ENCODE measurements around the gene TOR2A.

TOR2A gene

DNA sequence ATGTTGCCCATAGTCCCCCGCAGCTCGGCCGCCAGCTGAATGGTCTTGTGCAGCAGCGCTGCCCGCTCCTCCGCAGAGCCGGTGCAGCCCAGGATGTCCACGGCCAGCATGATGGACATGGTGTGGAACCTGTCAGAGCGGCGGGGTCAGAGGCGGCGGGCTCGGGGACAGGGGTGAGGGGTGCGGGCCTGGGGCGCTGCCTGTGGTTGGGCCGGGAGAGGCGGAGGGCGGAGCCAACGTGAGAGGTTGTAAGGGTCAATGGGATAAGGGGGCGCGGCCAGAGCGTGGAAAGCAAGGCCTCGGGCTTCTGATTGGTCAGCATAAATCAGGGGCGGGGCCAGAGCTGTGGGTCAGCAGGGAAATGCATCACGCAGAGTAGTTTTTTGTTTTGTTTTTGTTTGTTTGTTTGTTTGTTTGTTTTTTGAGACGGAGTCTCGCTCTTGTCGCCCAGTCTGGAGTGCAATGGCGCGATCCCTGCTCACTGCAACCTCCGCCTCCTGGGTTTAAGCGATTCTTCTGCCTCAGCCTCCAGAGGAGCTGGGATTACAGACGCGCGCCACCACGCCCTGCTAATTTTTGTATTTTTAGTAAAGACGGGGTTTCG lies 6.8 kb upstream of the TOR2A start:
- no peak for DNase-seq

DNA sequence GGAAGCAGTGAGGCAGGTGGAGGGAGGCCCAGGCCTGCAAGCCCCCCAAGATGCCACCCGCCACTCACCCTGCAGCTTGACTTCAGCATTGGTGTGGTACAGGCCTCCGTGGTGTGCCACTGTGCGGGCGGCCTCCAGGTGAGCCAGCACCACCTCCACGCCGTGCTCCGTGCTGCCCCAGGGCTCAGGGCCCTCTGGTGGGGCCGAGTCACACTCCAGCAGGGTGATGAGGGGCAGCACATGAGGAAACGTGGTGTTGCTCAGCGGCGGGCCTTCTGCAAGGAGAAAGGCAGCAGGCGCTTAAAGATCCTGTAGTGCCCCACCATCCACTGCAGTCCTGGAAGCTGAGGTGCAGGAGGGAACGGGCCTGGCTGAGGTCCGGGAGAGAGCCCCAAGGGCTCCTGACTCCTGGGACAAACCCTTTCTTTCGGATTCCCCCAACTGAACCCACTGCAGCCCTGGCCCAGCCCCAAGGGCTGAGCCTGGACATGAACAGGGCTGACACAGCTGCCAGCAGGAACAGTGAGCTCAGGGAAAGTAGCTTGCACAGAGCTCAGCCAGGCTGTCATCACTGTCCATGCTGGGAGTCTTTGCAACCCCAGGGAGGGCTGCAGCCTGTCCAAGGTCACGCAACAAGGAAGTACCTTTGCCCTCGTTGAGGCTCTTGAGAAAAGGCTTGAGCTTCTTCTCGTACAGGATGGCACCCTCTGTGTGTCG lies 4.7 kb upstream of the TOR2A start:
- DNase-seq, result no peak

DNA sequence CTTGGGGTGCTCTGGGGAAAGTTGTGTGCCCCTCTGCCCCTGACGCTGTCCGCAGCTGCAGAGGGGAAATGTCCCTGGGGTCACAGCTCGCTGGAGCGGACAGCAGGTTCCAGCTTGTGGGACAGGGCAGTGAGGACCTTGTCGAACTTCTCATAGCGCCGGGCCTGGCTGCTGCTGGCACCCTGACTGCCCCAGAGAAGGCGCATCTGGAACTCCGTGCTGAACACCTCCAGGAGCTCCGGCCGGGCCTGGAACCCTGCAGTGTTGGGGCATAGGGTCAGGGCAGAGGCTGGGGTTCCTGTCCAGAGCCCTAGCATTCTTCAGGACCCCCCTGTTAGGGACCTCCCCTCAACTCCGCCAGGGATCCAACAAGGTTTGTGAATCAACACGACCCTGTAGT lies 3.6 kb upstream of the TOR2A start:
- DNase-seq, result no peak

DNA sequence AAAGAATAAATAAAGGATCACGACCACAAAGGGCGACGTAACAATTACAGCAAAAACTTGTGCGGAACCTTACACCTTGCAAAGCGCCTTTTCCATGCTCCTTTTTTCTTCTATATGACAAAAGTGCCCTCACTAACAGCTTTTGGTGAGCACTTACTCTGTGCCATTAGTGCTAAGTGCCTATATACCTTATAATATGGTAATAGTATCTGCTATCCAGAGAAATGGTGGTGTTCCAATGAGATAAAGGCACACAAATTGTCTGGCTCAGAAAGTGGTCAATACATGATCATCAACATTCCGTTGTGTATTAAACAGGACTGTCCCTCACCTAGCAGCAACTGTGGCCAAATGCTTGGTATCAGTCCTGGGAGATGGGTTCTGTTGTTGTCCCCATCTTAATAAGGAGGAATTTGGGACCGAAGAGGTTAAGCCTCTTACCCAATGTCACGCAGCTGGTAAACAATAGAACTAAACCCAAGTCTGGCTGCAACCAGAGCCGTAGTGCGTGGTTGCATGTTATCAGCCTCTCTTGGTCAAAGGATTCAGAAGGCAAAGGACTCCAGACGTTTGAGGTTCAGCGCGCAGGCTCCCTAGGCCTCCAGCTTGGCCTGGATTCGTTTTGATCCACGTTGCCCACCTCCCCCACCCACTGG lies 564 bp upstream of the TOR2A start:
- no peak for DNase-seq

DNA sequence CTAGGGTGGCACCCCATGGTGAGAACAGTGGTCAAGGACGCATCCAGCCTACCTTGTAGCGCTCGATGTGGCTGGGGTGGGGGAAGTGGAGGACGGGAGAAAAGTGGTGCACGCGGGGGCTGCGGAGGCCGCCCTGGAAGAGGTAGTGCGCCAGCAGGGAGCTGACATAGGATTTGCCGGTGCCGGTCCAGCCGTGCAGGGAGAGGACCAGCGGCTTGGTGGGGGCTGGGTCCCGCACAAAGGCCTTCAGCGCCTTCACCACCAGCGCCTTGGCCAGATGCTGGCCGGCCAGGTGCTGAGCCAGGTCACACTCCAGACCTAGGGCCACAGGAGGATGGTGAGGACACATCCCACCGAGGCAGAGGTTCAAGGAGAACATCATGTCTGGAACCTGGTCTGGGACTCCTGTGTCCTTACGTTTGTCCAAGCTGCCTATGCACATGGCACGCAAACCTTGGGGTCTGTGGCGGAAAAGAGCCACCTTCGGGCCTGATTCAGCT lies 797 bp downstream of the TOR2A start:
- DNase-seq, result no peak

DNA sequence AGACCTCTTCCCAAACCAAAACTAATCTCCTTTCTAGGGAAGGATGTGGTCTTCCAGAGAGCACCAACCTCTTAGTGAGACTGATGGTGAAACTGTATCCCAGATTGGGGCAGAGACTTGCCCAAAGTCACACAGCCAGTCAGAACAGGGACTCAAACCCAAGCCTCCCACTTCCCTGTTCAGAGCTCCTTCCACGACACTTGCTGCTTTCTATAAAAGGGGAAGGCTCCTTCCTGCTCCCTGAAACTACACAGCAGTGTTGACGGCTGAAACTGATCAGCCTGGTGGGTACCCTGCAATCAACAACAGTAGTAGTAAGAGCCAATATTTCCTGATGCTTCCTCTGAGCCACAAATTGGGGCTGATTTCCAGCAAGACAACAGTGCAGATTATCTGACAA lies 1.5 kb downstream of the TOR2A start:
- no peak for DNase-seq

DNA sequence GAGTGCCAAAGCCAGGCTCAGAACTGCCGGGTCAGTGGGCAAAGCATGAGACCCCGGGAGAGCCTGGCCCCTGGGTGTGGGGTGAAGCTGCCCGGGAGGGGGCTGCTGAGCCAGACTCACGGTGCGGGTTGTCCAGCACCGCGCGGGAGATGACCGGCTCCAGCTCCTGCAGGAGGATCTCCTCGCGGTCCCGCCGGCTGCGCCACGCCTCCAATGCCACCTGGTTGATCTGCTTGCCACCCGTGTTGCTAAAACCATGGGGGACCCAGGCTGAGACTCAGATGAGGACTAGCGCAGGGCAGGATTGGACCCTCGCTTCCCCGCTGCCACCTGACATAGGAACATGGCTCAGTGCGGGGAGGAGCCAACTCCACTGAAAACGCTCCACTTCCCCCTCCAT lies 2.6 kb downstream of the TOR2A start:
- no peak for DNase-seq

DNA sequence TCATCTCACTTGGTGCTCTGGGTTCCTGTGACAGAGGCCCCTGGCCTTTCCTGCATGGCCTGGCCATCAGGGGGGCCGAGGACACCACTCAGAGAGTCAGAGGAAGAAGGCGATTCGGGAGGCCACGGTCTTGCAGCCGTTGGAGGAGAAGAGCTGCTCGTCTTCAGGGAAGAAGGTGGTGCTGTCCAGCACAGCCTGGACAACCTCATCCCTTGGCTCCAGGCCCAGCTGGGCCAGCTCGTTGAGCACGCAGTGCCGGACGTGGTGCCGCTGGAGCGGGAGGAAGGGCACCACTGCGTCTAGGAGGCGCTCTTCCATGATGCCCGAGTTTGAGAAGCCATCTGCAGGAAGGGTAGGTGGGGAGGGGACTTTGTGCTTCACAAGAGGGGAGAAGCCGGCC lies 3.2 kb downstream of the TOR2A start:
- DNase-seq, result no peak

DNA sequence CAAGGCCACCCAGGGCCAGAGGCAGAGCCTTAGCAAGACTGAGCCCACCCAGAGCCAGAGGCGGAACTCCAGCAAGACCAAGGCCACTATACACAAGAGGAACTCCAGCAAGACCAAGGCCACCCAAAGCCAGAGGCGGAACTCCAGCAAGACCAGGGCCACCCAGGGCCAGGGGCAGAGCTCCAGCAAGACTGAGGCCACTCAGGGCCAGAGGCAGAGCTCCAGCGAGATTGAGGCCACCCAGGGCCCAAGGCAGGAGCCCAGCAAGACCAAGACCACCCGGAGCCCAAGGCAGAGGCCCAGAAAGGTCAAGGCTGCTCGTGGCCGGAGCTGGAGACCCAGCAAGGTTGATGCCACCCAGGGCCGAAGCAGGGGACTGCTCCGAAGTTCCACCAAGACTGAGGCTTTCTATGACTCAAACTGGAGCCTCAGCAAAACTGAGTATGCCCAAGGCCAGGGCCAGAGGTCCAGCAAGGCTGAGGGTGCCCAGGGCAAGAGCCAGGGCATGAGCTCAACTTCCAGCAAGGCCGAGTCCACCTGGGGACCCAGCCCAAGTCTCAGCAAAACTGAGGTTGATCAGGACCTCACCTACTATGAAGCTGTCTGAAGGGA lies 4.2 kb downstream of the TOR2A start:
- no peak for DNase-seq

DNA sequence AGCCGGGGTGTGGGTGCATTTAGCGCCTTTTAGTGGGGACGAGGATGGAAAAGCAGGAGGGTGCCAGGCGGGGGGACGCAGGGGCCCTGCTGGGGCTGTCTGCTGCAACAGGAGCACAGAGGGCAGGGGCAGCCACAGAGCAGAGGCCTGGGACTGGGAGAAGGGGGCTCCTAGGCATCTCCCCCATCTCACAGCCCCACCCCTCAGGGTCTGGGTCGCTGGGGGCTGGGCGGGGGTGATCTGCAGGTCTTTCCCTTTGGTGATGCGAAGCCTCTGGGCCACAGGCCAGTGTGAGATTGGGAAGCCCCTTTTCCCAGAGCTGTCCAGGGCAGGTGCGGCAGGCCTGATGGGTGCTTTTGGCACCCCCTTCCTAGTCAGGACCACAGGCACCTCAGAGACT lies 4.8 kb downstream of the TOR2A start:
- DNase-seq, result no peak

DNA sequence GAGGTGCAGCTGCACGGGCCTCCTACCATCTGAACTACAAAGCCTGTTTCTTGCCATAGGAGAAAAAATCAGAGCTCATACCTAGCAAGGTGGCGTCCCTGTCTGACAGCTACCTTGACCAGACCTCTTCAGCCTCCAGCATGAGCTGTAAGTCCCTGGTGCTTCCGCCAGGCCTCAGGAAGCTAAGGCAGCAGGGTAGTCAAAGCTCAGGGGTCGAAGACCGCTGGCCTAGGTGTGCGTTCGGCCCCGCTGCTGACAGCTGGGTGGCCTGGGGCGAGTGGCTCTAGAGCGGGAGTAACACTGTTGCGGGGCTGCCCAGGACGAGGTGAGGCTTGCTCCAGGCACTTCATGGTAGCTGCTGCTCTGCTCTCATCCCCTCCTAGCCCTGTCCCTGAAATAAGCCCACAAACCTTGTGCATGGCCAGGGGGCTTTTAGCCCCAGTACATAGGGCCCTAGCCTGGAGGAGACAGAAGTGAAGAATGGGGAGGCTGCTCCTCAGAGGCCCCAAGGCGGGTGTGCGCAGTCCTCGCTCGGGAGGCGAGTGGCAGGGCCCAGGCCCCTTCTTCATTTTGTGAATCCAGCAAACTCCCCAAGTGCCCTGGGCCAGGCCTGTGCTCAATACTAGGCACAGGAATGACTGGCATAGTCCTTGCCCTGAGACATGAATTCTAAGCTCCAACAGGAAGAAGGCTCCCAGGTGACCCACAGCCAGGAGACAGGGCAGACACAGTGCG lies 5.4 kb downstream of the TOR2A start:
- DNase-seq, result no peak

DNA sequence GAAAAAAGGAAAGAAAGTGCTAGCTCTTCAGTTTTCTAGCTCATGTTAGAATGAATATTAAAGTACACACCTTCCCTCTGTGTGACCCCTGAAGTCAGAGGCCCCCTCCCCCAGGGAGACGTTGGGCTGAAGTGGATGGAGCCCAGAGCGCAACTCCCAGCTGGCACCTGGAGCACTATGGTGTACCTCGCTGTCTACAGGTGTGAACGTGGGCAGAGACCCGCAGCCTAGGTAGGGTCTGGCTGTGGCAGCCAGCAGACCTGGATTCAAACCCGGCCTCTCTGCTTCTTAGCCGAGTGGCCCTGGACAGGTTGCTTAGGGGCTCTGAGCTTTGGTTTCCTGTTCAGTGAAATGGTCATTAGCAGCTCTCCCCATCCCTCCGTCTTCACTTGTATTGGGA lies 6.3 kb downstream of the TOR2A start:
- no peak for DNase-seq

DNA sequence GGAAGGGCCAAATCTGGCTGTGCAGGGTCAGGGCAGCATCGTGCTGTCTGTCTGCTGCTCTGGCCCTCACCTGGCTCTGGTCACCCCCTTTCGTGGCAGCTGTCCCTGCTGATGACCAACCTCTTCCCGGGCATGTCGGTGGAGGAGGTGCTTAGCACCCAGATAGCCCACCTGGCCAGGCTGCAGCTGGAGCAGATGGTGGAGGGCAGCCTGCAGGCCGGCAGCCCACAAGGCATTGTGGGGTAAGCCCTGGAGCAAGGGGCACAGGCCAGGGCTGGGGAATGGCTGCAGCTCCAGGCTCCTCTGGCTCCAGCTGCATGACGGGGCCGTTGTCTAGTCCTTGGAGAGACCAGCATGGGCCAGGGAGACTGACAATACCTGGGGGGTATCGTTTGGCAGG lies 8.2 kb downstream of the TOR2A start:
- no peak for DNase-seq

DNA sequence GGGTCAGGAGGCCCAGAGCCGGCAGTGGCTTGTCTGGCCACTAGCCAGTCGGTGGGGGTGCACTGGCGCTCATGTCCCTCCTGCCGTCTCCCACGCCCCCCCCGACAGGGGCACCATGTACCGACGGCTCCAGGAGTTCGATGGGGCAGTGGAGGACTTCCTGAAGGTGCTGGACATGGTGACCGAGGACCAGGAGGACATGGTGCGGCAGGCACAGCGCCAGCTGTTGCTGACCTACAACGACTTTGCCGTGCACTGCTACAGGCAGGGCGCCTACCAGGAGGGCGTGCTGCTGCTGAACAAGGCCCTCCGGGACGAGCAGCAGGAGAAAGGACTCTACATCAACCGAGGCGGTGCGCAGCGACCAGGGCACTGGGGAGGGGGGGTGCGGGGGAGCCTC lies 11.1 kb downstream of the TOR2A start:
- no peak for DNase-seq

DNA sequence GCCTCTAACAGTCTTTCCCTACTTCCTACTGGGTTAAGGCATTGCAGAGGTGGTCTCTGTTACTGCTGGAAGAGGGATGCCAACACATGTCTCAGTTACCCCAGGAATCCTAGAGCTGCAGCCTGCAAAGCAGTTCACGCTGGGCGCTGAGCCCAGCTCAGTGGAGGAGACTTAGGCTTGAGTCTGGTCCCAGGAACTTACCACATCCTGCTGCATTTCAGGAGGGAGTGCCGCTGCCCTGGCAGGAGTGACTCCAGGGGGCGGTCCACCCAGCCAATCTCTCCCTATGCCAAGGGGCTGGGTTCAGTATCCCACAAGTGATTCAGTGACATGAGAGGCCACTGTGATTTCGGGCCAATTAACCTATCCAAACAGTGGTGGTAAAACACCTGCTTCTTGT lies 11.7 kb downstream of the TOR2A start:
- DNase-seq, result no peak

DNA sequence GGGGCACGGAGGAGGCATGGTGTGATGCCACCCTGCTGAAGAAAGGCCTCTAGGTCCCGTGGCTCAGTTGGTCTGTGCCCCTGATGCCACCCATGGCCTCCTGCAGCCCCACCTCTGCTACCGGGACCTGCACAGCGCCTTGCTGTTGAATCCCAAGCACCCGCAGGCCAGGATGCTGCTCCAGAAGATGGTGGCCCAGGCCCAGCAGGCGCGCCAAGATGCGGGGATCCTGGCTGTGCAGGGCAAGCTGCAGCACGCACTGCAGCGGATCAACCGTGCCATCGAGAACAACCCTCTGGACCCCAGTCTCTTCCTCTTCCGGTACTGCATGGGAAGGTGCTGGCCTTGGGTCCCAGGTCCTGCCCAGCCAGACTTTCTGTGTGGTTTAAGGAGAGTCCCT lies 12.1 kb downstream of the TOR2A start:
- DNase-seq, result no peak

DNA sequence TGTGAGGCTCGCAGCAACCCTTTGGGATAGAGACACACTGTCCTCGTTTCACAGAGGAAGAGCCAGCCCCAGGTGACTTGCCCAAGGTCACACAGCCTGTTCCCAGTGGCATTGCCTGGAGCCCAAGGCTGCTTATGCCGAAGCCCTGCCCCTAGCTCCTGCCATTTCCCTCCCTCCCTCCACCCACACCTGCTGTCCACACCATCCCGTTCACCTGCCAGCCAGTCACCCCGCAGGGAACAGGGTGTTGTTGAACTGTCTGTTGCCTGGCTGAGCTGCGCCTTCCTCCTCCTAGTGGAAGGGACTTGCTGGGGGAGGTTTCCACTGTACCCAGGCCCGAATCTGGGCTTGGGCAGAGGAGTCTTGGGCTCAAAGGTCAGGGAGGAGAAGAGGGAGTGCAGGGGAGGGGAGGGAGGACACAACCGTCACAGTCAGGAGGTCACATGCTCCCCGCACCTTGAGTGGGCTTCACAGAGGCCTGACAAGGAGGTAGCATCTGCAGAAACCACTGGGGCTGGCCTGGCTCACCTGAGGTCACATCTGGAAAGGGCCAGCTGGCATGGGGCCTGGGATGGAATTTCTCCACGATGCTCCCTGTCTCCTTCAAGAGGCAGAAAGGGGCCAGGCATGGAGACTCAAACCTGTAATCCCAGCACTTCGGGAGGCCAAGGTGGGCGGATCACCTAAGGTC lies 12.9 kb downstream of the TOR2A start:
- DNase-seq, result no peak

DNA sequence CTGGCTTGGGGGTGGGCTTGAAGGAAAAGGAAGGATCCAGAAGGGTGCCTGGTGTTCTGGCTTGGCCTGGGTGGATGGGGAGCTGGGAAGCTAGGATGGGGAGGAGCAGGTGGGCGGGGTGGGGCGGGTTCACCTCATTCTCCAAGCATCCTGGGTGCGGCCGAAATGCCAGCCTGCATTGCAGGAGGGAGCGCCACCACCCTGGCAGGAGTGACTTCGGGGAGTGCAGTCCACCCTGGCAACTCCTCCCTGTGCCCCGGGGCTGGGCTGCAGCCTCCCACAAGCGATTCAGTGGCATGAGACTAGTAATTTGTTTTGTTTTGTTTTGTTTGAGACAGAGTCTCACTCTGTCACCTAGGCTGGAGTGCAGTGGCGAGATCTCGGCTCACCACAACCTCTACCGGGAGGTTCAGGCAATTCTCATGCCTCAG lies 13.7 kb downstream of the TOR2A start:
- DNase-seq, result no peak

DNA sequence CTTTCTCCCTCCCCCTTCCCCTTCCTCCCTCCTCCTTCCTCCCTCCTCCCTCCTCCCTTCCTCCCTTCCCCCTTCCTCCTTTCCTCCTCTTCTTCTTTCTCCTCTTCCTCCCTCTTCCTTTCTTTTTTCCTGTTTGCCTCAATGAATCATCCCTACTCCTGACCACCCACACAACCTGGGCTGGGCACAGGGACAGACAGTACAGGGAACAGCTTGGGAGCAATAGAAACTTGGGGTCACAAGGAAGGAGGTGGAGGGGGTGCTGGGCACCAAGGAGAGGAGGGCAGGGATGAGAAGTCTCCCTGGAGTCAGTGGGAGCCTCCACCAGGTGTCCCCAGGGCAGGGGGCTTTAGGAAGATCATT lies 14.2 kb downstream of the TOR2A start:
- DNase-seq, result no peak

DNA sequence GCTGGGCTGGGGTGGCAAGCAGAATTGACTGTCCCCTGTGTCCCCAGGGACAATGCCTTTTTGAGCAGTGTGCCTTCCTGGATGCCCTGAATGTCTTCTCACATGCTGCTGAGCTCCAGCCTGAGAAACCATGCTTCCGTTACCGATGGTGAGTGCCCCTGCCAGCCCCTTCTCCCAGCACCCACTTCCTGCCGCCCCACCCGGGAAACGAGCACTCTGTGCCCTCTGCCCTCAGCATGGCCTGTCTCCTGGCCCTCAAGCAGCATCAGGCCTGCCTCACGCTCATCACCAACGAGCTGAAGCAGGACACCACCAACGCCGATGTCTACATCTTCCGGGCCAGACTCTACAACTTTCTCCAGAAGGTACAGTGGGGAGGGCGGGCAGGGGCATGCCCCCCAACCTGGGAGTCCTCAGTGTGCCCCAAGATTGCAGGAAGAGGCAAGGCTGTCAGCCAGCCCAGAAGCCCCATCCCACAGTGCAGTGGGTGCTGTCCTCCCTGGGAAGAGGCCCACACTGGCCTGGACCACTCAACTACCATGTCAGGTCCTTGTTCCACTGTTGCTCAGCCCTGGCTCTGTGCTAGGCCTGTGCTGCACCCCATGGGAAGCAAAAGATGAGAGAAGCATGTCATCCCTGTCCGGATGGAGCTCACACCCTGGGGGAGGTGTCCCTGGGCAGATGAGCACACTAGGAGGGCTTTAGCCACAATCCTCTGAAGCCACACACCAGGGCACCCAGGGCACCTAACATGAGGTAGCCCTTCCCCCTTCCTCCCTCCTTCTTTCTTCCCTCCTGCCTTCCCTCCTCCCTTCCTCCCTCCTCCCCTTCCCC lies 14.8 kb downstream of the TOR2A start:
- DNase-seq, result no peak

DNA sequence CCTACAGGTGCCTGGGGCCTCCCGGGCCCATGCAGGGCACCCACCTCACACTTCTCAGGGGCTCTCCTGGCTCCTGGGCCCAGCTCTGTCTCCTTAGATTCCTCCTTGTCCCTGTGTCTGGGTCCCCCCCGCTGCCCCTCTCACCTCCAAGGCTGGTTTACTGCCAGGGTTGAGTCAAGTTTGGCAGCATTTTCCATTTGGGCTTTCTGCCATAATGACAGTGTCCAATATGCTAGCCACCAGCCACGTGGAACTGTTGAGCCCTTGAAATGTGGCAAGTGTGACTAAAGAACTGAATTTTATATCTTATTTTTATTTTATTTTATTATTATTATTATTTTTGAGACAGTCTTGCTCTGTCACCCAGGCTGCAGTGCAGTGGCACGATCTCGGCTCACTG lies 17.3 kb downstream of the TOR2A start:
- no peak for DNase-seq

DNA sequence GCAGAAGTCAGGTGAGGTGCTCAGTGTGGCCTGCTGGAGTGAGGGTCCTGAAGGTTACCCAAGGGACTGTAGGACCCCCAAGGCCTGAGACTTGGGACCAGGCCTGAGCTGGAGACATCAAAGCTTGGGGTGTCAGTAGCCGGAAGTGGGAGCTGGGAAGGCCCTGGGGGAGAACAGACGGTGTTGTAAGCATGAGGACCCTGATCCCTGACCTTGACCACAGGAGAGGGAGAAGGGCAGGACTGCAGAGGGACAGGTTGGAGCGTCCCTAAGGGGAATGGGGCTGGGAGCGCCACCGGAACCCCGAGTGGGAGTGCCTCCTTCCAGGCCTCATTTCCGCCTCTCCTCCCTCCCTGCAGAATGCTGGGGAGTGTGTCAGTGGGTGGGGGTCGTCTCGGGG lies 18.7 kb downstream of the TOR2A start:
- DNase-seq, result no peak

Measured in NCI-H1105 treated with DMSO at 0.1 percent for 48 hours (cell line).